Tongue (tissue), 2 donors: ENCODE measurements around the gene PLCH1. TPM values are rescaled to one million over a fixed set of nuclear protein-coding genes. Genes with fewer than 3 reads are reported as not detected.

Source experiments
- DNase-seq: peaks from one replicate; pipeline ENCODE4 v3.0.0-alpha.2; 2015
- total RNA-seq: library from RNA; depleted of rRNA; stranded (reverse); fragments of >200 nt; gene quantifications from one replicate; pipeline ENCODE4 v1.2.3, GENCODE V29; 2014

Gene PLCH1
- total RNA-seq, 1 donor from 2014 or later: 3.1 TPM

GRCh38 chr3:155605571-155605970 lies 139.3 kb downstream of the PLCH1 start:
- no peak for DNase-seq

- no peak for DNase-seq
Observed at GRCh38 chr3:155604967-155605366, 139.9 kb downstream of the PLCH1 start.

DNA sequence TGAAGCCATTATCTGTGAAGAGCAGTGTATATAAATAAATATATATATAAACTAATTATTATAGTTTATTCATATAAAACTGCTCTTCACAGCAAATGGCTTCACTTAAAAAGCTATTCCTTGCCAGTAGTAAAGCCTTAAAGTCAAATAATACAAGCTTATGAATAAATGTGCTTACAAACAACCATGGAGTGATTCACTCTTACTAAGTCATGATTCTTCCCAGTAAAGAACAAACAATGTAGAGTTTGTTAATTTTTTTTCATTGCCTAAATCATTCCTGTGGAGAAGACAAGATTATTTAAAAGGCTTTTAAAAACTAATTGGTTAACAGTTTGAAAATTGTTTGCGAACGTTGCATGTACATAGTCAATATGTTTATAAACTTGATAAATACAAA lies 140.7 kb downstream of the PLCH1 start:
- no peak for DNase-seq

- DNase-seq: no peak
Observed at GRCh38 chr3:155603302-155603701, 141.6 kb downstream of the PLCH1 start.

DNA sequence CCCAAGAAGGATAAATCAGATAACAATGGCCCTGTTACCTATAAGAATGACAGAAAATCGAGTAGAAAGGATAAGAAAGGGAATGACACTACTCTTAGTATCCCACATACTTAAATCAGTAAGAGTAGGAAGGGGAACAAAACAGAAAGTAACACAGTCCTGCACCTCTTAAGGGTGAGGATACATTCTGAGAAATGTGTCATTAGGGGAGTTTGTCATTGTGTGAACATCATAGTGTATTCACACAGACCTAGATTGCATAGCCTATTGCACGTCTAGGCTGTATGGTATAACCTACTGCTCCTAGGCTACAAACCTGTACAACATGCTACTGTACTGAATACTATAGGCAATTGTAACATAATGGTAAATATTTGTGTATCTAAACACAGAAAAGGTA lies 142.6 kb downstream of the PLCH1 start:
- no peak for DNase-seq

GRCh38 chr3:155598671-155599070 lies 146.2 kb downstream of the PLCH1 start:
- DNase-seq: no peak

DNA sequence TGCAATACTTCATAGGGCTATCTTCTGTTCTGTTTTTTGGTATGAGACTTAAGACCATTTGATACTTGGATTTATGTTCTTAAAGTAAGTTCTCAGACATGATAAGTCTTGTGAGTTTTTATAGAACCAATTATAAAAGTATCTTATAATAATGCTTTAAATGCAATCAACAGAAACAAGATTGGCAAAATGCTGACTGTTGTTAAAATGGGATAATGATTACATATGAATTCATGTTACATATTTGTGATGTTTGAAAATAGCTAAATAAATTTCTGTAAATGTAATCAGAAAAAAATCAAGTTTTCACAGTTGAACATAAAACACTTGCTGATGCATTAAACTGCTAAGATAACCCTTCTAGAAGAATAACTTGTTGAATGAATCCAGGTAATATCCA lies 148.3 kb downstream of the PLCH1 start:
- no peak for DNase-seq

DNA sequence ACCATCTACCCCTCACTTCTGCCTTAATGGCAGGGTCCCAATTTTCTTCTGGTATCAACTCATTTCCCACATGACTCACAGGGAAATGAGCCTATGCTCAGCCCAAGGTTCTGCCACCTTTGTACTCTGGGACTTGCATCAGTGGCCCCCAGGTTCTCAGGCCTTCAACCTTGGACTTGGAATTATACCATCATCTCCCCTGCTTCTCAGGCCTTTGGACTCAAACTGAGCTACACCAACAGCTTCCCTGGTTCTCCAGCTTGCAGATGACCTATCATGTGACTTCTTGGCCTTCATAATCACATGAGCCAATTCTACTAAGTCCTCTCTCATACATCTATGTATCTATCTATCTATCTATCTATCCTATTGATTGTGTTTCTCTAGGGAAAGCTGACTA lies 149.5 kb downstream of the PLCH1 start:
- no peak for DNase-seq

DNA sequence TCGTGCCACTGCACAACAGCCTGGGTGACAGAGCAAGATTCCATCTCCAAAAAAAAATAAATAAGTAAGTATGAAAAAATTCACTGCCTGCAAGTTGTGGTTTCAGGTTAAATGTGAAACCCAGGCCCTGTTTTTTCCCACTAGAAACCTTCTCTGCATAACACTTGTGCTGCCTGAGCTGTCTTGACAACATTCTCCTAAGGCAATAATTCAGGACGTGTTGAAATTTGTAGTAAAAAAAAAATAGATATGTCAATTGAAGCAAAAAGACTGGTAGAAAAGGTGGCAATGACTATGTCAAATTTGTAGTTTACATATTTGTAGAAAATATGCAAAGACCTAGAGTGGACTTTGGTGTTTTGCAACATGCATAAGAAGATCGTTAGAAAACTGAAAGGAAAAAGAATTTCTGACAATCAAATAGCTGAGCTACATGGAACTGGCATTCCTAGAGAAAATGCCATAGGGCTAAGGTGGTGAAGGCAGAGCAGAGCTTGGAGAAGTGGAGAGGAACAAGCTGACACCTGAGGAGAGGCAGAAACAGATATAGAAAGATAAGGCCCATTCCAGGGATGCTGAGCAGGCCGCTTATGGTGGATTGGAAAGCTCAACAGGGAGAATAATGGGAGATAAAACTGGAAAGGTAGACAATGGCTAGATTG lies 150.2 kb downstream of the PLCH1 start:
- DNase-seq: no peak

DNA sequence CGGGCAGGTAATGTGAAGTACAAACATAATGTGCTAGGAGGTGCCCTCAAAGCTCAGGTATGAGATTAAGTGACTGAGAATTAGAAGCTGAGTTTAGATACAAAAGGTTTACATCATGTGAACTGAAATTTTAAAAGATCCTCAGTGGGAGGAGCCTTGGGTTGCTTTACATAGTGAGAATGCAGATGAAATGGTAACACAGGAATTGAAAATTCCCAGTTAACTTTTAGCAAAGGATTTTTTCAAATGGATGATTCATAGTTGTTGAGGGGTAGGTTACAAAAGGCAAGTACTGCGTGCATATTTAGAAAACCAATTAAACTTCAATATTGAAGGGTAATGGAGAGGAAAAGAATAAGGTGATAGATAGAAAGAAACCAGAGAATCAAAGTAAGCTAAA lies 157.3 kb downstream of the PLCH1 start:
- no peak for DNase-seq

DNA sequence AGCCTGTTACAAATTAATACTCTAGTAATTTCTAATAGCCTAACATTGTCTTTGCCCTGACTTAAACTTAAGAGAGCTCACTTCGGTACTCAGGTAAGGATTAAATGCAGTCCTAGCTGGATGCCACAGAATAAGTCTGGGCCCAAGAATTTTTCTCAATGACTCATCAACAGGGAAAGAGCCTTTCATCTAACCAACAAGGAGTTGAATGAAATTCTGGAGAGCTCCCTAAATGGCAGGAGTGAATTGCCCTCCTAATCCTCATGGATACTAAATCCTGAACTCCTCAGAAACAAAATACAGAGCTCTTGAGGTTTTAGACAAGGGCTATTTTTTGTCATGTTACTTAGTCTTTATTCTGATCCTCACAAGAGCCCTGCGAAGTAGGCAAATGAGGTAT lies 159.5 kb downstream of the PLCH1 start:
- DNase-seq: no peak

DNA sequence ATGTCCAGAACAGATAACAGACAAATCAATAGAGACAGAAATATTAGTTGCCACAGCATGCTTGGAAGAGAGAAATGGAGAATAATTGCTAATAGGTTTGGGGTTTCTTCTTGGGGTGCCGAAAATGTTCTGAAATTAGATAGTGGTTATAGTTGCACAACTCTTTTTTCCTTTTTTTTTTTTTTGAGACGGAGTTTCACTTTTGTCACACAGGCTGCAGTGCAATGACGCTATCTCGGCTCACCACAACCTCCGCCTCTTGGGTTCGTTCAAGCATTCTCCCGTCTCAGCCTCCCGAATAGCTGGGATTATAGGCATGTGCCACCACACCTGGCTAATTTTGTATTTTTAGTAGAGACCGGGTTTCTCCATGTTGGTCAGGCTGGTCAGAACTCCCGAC lies 163.3 kb downstream of the PLCH1 start:
- DNase-seq: no peak

- peak; percentile 80 for DNase-seq
Observed at GRCh38 chr3:155572085-155572484, 172.8 kb downstream of the PLCH1 start.

GRCh38 chr3:155568295-155568694 lies 176.6 kb downstream of the PLCH1 start:
- no peak for DNase-seq

DNA sequence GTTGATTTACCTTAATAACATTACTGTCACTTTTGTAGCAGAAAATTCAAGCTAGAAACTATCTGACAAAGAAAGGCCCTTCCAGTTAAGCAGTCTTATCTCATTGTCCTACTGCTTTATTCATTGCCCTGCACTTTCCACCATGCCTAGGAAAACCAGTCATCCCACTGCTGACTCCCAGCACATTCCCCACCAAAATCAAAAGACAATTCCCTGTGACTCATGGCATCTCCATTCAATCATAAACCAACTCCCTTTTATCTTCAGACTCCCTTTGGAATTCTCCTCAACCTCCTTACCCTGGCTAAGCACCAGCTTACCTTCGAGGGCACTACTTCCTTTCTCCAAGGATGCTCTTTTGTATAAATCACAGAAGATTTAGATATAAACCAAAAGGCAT lies 184.3 kb downstream of the PLCH1 start:
- no peak for DNase-seq

DNA sequence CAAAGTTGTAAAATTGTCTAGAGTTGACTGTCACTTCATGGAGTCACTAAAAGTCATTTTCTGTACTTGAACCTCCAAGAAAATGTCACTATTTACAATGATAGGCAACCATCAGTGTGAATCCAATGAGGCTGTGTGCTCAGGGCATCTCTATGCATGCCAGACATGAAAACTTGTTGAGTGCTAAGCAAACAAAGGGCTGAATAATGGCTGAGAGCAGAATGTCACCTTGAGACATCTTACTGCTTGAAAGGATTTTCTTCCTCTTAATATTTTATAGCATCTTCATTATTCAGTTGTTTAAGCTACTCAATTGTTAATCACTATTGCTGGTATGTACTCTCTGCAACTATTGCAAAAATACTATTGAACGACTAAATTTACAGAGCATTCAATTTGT lies 184.7 kb downstream of the PLCH1 start:
- DNase-seq: no peak

DNA sequence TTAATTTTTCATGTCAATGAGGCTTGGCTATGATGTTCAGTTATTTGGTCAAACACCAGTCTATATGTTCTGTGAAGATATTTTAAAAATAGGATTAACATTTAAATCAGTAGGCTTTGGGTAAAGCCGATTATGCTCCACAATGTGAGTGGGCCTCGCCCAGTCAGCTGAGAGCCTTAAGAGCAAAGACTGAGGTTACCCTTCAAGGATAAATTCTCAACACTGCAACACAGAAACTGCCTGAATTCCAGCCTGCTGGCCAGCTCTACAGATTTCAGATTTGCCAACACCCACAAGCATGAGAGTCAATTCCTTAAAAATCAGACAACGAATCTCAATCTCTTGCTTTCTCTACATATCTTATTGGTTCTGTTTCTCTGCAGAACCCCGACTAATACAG lies 188.3 kb downstream of the PLCH1 start:
- no peak for DNase-seq

- no peak for DNase-seq
Observed at GRCh38 chr3:155555479-155556060, 189.3 kb downstream of the PLCH1 start.

- no peak for DNase-seq
Observed at GRCh38 chr3:155554777-155555451, 190.0 kb downstream of the PLCH1 start.

GRCh38 chr3:155553780-155554179 lies 191.1 kb downstream of the PLCH1 start:
- no peak for DNase-seq

DNA sequence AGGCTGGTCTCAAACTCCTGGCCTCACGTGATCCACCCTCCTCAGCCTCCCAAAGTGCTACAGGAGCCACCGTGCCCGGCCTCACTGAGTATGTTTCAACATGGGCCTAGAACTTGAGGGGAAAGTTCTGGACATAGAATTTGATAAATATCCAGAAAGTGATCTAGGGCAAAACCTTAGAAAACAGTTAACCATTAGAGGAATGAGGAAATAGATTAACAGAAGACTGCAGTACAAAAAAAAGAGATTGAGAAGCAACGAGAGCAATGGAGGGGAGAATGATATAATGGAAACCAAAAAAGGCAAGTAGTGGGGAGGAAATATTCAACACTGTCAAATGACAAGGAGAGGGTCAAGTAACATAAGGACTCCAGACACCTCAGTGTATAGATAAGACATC lies 191.5 kb downstream of the PLCH1 start:
- no peak for DNase-seq

DNA sequence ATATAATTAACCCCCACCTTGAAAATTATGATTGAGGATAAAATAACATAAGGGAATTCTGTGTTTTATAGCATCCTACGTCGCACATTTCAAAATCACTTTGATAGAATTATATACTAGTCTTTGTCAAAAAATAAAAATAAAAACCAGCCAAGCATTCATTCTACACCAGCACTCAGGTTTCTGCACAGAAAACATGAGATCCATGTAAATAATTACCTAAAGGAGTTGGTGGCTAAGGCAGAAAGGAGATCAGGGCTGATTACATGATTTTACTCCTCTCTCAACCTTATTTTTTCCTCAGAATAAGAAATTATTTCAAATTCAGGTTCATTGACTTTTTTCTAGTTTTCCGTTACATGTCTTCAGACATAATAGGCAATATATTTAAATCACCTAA lies 194.5 kb downstream of the PLCH1 start:
- DNase-seq: no peak

GRCh38 chr3:155549087-155549486 lies 195.8 kb downstream of the PLCH1 start:
- DNase-seq: no peak

GRCh38 chr3:155548195-155548594 lies 196.7 kb downstream of the PLCH1 start:
- no peak for DNase-seq
